ENCODE data around the gene NAE1. TPM values are rescaled to one million over a fixed set of nuclear protein-coding genes. Genes with fewer than 3 reads are reported as not detected.

NAE1 gene
- total RNA-seq, 1 experiment from 2014 or later = 82.3 TPM

DNA sequence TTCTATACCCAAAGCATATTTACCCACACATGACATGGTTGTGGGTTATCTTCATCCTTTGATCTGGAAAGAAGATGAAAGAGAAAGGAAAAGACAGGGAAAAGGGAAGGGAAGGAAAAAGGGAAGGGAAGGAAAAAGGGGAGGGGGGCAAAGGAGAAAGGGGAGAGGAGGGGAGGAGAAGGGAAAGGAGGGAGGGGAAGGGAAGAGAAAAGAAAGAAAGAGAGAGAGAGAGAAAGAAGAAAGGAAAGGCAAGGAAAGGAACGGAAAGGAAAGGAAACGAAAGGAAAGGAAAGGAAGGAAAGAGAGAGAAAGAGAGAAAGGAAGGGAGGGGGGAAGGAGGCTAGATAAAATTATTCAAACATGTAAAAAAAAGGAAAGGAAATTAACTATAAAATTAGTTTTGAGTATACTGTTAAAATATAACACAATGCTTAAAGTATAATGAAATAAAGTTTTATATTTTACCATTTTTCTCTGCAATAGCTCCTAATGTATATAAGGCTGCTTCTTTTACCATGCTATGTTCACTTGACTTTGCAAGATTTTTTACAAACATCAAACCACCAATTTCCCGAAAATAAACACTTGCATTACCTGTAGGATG is 40.5 kb downstream of the NAE1 start:
- H3K4me1 ChIP-seq (ENCODE audit: insufficient read depth, low read length) = no peaks in the 10 kb centered on the region
- no peak overlapping the region for H3K27ac ChIP-seq (ENCODE audit: low read length)
- ATAC-seq = no peak
- no peak overlapping the region for H3K4me2 ChIP-seq (ENCODE audit: low read length)
- no peaks in the 10 kb centered on the region for H3F3A ChIP-seq (ENCODE audit: low read length, unreplicated experiment)
- no TSS peak for BruUV-seq (replicated peaks)
- TF ChIP-seq EZH2 (IDR thresholded peaks at IDR 0.05; ENCODE audit: low read length, unreplicated experiment) (no peak), EZH2phosphoT487 (IDR thresholded peaks at IDR 0.05; ENCODE audit: borderline replicate concordance, low read length) (no peak)
- TF ChIP-seq, protein P1, sequence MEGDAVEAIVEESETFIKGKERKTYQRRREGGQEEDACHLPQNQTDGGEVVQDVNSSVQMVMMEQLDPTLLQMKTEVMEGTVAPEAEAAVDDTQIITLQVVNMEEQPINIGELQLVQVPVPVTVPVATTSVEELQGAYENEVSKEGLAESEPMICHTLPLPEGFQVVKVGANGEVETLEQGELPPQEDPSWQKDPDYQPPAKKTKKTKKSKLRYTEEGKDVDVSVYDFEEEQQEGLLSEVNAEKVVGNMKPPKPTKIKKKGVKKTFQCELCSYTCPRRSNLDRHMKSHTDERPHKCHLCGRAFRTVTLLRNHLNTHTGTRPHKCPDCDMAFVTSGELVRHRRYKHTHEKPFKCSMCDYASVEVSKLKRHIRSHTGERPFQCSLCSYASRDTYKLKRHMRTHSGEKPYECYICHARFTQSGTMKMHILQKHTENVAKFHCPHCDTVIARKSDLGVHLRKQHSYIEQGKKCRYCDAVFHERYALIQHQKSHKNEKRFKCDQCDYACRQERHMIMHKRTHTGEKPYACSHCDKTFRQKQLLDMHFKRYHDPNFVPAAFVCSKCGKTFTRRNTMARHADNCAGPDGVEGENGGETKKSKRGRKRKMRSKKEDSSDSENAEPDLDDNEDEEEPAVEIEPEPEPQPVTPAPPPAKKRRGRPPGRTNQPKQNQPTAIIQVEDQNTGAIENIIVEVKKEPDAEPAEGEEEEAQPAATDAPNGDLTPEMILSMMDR (conservative IDR thresholded peaks at IDR 0.05; ENCODE audit: low read depth, low read length) = no peak
- H3K9ac ChIP-seq (ENCODE audit: low read length) = no peak overlapping the region
- H4K20me1 ChIP-seq (ENCODE audit: low read length) = no peaks in the 10 kb centered on the region
- no peaks in the 10 kb centered on the region for H3K36me3 ChIP-seq (ENCODE audit: low read depth, low read length)
- intact Hi-C loops (cut with micrococcal nuclease) = no loop called here
- no peaks in the 10 kb centered on the region for H3K9me3 ChIP-seq (ENCODE audit: low read length)
- no peaks in the 10 kb centered on the region for H3K27me3 ChIP-seq (ENCODE audit: low read length)
- no peak overlapping the region for H2AFZ ChIP-seq (ENCODE audit: low read length)
- DNase-seq = no peak
- H3K9me2 ChIP-seq (replicated peaks; ENCODE audit: low read length) = no peaks in the 10 kb centered on the region
- ChIA-PET POLR2A (ENCODE audit: unreplicated experiment) (no interaction called here), CTCF (no interaction called here)
- no peaks in the 10 kb centered on the region for H3K79me2 ChIP-seq (ENCODE audit: low read length)
- H3K4me3 ChIP-seq (ENCODE audit: low read length) = no peak overlapping the region

DNA sequence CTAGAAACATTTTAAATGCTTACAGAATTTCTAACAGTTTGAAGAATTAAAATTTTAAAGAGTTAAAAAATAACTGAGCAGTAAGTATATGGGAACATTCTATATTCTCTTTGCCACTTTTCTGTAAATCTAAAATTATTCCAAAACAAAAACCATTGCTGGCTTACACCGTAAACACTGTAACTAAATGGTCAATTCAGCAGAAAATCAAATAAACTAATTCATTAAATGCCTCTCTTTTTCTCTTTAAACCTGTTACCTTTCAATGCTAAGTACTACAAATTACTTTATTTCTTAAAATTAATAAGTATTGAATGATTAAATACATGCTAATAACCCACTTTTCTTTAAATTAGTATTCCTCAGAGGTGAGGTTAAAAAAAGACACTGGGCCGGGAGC is 43.3 kb downstream of the NAE1 start:
- no peaks in the 10 kb centered on the region for H3K27me3 ChIP-seq (ENCODE audit: low read length)
- no peaks in the 10 kb centered on the region for H3K79me2 ChIP-seq (ENCODE audit: low read length)
- H4K20me1 ChIP-seq (ENCODE audit: low read length) = no peaks in the 10 kb centered on the region
- H3K9me2 ChIP-seq (replicated peaks; ENCODE audit: low read length) = no peaks in the 10 kb centered on the region
- H3F3A ChIP-seq (ENCODE audit: low read length, unreplicated experiment) = no peaks in the 10 kb centered on the region
- DNase-seq = no peak
- no peaks in the 10 kb centered on the region for H3K36me3 ChIP-seq (ENCODE audit: low read depth, low read length)
- no peaks in the 10 kb centered on the region for H3K9me3 ChIP-seq (ENCODE audit: low read length)
- ATAC-seq = no peak
- no peak overlapping the region for H3K4me2 ChIP-seq (ENCODE audit: low read length)
- TF ChIP-seq EZH2 (IDR thresholded peaks at IDR 0.05; ENCODE audit: low read length, unreplicated experiment) = no peak
- H3K27ac ChIP-seq (ENCODE audit: low read length) = no peak overlapping the region
- H3K4me1 ChIP-seq (ENCODE audit: insufficient read depth, low read length) = no peaks in the 10 kb centered on the region
- no peak overlapping the region for H3K9ac ChIP-seq (ENCODE audit: low read length)
- H3K4me3 ChIP-seq (ENCODE audit: low read length) = no peak overlapping the region
- no peak overlapping the region for H2AFZ ChIP-seq (ENCODE audit: low read length)
- ChIA-PET POLR2A (ENCODE audit: unreplicated experiment) (no interaction called here), CTCF (no interaction called here)
- BruUV-seq (replicated peaks) = no TSS peak
- intact Hi-C loops (cut with micrococcal nuclease) = no loop called here

- CTCF ChIA-PET = no interaction called here
- H3F3A ChIP-seq (ENCODE audit: low read length, unreplicated experiment) = no peaks in the 10 kb centered on the region
- no peaks in the 10 kb centered on the region for H3K4me1 ChIP-seq (ENCODE audit: insufficient read depth, low read length)
- no peak overlapping the region for H2AFZ ChIP-seq (ENCODE audit: low read length)
- no peaks in the 10 kb centered on the region for H3K36me3 ChIP-seq (ENCODE audit: low read depth, low read length)
- POLR2A ChIA-PET (ENCODE audit: unreplicated experiment) = no interaction called here
- TF ChIP-seq EZH2phosphoT487 (IDR thresholded peaks at IDR 0.05; ENCODE audit: borderline replicate concordance, low read length) (no peak), EZH2 (IDR thresholded peaks at IDR 0.05; ENCODE audit: low read length, unreplicated experiment) (no peak)
- TF ChIP-seq, protein P1 (conservative IDR thresholded peaks at IDR 0.05; ENCODE audit: low read depth, low read length) = no peak
- ATAC-seq (no peak), DNase-seq (no peak)
- no peak overlapping the region for H3K4me3 ChIP-seq (ENCODE audit: low read length)
- no peaks in the 10 kb centered on the region for H3K27me3 ChIP-seq (ENCODE audit: low read length)
- no TSS peak for BruUV-seq (replicated peaks)
- H3K4me2 ChIP-seq (ENCODE audit: low read length) = no peak overlapping the region
- no peak overlapping the region for H3K9ac ChIP-seq (ENCODE audit: low read length)
- no peaks in the 10 kb centered on the region for H3K9me3 ChIP-seq (ENCODE audit: low read length)
- H3K27ac ChIP-seq (ENCODE audit: low read length) = no peak overlapping the region
- no peaks in the 10 kb centered on the region for H3K79me2 ChIP-seq (ENCODE audit: low read length)
- H4K20me1 ChIP-seq (ENCODE audit: low read length) = no peaks in the 10 kb centered on the region
- intact Hi-C loops (cut with micrococcal nuclease) = no loop called here
- no peaks in the 10 kb centered on the region for H3K9me2 ChIP-seq (replicated peaks; ENCODE audit: low read length)
These were observed 44.2 kb downstream of the NAE1 start for GRCh38 chr16:66786551-66786950.

All from PC-3 (cell line).